ENCODE results near the gene TMEM123.

The TMEM123 gene, protein sequence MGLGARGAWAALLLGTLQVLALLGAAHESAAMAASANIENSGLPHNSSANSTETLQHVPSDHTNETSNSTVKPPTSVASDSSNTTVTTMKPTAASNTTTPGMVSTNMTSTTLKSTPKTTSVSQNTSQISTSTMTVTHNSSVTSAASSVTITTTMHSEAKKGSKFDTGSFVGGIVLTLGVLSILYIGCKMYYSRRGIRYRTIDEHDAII

GRCh38 chr11:102452461-102453301, at the start of gene TMEM123:
Gene TMEM123 (minus strand): TSS chr11:102452765. CDS start chr11:102452623, 142 bp downstream.
- peak; percentile 43 for DNase-seq

DNA sequence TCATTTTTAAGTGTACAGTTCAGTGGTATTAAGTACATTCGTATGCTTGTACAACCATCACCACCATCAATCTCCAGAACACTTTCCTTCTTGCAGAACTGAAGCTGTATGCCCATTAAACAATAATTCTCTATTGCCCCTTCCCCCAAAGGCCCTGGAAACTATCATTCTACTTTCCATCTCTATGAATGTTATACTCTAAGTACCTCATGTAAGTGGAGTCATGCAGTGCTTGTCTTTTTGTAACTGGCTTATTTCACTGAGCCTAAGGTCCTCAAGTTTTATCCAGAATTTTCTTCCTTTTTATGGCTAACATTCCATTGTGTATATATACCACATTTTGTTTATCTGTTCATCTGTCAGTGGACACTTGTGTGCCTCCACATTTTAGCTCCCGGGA, 48.3 kb upstream of the TMEM123 start:
- DNase-seq, result no peak

DNA sequence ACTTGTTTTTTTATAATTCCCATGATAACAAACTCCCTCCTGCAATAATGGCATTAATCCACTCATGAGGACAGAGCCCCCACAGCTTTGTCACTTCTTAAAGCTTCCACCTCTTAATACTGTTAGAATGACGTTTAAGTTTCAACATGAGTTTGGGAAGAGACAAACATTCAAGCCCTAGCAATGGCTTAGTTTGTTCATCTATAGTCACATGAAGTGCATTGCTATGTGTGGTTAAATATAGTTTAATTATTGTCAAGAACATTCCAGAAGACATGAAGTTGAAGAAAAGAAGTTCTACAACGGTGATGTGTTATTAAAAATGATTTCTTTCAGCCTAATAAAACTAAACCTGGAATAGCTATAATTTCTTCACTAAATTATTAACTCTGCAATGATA, 47.4 kb upstream of the TMEM123 start:
- no peak for DNase-seq

DNA sequence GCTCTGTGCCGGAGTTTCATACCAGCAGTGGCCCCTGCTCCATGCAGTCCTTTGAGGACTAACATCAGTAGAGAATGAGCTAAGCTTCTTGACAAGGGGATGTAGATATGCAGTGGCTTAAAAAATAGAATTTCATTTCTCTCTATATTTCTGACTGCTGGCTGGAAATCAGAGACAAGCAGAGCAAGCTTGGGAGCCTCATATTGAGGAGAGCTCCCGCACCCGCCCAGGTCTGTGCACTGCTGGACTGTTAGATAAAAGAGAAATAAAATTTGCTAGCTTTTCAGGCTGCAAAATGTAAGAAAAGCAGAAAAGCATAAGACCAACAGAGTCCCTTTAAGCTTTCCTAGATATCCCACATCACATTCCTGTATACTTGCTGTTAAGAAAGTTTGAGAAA, 46.6 kb upstream of the TMEM123 start:
- DNase-seq, result no peak

DNA sequence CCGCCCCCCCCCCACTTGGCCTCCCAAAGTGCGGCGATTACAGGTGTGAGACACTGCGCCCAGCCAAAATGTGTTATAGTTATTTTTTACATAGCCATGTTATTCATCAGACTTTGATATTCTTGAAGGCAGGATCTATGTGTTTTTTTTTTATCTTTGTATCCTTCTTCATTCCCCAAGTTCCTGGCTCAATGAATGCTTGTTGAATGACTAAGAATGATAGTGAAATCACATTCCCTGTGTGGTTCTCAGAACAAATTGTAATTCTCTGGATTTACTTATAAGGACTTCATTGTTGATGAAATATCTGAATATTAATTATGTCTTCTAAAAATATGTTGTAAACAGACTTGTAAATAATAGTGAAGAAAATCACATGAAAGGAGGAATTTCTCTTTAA, 44.5 kb upstream of the TMEM123 start:
- no peak for DNase-seq

- peak; percentile 42 for DNase-seq
Observed at GRCh38 chr11:102495161-102496042, 42.8 kb upstream of the TMEM123 start.

DNA sequence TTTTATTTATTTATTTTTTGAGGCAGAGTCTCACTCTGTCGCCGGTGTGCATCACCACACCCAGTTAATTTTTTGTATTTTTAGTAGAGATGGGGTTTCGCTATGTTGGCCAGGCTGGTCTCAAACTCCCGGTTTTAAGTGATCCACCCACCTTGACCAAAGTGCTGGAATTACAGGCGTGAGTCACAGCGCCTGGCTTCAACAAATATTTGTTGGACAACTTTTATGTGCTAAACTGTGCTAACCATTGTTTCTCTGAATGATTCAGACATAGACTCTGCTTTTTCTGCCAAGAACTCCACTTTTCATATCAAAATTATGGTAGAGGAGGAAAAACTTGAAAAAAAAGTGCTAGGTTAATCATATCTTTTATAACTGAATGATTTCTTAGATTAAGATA, 41.7 kb upstream of the TMEM123 start:
- DNase-seq, result no peak

DNA sequence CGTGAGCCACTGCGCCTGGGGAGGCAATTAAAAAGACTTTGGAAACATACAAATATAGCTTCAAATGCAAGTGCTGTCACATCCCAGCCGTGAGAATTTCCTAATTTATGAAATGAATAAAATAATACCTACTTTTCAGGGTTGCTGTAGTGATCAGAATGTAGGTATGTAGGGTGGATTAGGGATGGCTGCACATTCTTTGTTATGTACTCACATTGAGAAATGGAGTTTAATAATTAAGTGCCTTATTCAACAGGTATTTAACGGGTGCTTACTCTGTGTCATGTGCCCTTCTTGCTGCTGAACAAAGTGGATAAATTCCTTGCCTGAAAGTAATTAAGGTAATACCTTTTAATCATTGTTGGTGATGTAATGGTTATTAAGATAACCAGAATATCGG, 41.0 kb upstream of the TMEM123 start:
- no peak for DNase-seq

DNA sequence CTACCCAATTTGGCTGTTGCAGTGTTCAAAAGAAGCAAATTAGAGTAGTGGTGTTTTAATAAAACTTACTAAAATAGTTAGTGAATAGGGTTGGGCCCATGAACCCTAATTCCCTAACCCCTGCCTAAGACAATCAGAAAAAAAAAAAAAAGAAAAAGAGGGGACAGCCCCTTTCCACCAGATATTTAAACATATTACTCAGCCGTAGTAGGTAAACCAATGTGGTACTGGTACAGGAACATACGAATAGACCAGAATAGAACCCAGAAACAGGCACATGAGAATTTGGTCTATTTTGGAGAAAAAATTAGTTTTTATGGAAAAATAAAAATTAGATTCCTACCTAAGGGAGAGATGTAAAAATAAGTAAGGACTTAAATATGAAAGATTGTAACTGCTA, 39.4 kb upstream of the TMEM123 start:
- no peak for DNase-seq

DNA sequence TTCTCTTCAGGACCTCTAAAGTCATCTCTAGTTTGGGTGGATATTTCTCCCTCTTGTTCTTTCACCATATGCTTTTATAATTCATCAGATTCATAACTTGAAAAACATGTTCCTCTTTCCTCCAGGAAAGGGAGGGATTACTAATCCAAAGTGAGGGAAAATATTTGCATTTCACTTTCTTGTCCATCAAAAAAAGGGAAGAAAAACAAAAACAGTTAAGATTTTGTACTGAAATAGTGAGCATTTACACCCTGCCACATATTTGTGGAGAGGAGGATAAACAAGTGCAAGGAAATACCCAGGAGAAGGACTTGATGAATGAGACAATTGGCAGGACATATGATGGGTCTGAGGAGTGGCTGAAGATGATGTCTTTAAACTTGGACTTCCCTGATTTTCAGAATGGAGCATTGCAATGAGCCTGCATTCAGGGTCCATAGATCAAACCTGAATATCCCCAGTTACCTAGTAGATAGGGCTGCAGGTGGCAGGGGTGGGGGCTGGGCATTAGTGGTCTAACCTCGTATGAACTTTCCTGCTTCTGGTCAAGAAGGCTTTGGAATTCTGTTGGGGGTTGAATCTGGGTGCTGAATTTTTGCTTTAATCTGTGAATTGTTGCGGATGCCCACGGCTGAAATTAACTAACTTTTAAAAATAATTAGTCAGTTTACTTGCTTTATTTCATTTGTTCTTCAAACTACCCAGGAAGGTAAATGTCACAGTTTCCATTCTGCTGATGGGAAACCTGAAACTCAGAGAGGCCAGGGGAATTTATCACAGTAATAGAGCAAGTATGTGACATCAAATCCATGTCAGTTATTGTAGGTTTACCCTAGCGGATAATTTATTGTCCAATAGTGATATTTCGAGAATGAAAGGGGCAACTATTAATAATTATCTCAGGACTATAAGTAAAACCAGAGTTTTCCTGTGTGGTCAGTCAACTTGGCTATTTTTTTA, 36.9 kb upstream of the TMEM123 start:
- DNase-seq, result no peak

GRCh38 chr11:102488208-102488607, 35.6 kb upstream of the TMEM123 start:
- DNase-seq, result no peak

GRCh38 chr11:102487214-102487613, 34.6 kb upstream of the TMEM123 start:
- no peak for DNase-seq

DNA sequence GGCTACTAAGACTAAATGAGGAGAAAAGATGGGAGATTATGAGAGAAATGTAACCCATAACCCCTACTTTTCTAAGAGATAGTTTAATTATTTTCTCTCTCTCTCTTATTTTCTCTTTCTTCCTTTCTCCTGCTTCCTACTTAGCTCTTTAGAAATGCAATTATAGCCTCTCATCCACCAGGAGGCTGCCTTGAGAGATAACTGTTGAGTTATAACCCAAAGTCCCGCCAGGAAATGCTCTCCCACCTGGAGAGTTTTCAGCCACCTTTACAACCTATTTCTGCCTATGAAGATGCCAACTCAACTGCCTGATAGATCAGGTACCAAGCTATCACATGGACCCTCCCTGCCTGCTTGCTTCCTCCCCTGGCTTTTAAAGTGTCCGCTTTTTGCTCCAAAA, 34.0 kb upstream of the TMEM123 start:
- no peak for DNase-seq

DNA sequence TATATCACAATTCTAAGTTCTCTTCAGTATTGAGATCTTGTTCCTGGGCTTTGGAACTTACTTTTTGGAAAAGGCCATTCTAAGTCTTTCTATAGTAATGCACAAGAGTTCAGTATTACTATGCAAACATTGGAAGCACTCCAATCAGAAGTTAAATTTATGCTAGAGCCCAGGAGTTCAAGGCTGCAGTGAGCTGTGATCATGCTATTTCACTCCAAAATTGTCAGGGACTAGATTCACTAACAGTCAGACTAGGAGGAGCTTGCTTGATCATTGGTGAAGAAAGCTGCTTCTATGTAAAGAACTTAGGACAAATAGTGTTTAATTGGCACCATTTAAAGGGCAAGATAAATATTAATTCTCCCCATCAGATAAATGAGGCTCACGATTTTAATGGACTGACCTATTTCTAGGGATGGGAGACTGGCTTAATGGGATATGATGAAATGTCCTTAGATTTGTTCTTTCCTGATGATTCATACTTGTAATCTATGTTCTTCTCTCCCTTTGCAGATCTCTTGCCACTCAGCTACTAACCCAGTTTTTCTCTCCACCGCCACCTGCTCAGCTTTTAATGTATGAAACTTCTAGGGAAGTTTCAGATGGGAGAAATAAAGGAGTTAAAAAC, 32.6 kb upstream of the TMEM123 start:
- DNase-seq, result no peak

DNA sequence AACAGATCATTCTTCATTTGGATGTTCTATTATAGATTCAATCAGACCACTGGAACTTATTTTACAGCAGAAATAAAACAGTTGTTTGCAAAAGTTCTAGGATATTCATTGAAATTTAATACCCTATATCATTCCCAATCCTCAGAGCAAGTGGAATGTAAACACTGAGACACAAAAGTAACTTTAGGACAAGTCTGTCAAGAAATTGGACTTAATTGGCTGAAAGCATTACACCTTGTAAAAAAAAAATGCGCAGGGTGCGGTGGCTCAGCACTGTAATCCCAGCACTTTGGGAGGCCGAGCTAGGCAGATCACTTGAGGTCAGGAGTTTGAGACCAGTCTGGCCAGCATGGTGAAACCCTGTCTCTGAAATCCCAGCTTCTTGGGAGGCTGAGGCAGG, 29.9 kb upstream of the TMEM123 start:
- no peak for DNase-seq

- DNase-seq, result no peak
Observed at GRCh38 chr11:102479733-102480132, 27.2 kb upstream of the TMEM123 start.

GRCh38 chr11:102478673-102479299, 26.2 kb upstream of the TMEM123 start:
- DNase-seq, result no peak

DNA sequence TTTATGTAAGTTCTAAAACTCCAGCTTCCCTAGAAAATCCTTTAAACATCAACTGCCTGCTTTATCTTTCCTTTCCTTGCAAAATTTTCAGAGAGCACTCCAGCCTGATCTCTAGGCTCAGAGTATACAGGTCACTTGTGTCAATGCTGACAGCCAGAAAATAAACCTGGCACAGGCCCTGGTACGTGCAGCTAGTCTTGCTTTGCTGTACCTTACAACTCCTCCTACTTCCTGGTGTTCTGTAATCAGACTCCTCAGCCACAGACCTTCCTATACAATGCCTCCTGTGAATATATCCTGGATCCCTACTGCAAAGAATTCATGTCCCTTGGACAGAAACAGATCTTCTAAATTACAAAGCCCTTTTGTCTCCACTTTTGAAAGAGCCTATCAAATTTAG, 24.2 kb upstream of the TMEM123 start:
- DNase-seq, result no peak

DNA sequence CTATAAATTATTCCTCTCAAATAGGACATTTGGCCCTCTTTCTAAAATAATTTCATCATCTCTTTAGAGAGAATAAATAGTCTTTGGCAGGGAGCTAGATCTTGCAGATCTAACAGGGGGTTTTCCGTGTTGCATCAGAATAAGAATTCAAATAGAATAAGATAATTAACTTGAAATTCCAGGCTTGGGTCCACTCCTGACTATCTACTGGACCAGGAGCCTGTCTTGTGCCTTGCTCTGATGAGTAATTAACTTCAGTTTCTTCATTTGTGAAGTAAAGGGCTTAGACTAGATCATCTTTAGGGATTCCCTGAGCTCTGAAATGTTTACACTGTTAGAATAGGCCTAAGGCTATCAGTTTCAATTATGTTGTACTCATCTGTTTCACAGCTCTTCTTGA, 23.5 kb upstream of the TMEM123 start:
- DNase-seq, result no peak

DNA sequence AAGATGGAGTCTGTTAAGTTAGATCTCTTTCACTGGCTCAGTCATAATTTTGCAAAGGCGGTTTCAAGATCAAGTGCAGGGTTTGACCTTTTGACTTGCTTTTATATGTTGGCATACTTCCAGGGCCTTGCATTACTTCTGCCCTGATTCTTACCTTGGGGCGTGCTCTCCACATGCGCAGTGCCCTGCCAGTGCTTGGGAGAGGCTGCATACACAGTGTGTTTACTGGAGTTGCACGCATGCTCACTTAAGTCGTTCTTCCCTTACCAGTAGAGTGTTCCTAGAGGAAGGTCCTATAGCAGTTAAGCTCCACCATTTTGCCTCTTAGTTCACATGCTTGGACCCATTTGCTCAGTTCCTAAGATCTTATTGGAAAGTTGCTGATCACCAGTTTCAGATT, 21.0 kb upstream of the TMEM123 start:
- no peak for DNase-seq

DNA sequence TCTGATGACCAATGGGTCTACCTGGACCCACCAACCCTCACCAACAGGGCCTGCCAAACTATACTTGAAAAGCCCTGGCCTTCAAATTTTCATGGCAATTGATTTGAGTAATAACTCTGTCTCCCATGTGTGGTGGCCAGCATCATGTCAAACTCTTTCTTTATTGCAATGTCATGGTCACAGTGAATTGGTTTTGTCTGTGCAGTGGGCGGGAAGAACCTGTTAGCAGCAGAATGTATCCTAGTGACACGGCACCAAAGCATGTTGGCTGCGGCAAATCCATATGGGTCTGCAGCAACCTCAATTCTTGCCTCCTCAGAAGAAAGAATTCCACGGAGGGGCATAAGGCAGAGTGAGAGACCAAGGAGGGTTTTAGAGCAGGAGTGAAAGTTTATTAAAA, 19.6 kb upstream of the TMEM123 start:
- DNase-seq, result no peak
